ENCODE data around the gene CLSTN3.

The CLSTN3 gene

DNA sequence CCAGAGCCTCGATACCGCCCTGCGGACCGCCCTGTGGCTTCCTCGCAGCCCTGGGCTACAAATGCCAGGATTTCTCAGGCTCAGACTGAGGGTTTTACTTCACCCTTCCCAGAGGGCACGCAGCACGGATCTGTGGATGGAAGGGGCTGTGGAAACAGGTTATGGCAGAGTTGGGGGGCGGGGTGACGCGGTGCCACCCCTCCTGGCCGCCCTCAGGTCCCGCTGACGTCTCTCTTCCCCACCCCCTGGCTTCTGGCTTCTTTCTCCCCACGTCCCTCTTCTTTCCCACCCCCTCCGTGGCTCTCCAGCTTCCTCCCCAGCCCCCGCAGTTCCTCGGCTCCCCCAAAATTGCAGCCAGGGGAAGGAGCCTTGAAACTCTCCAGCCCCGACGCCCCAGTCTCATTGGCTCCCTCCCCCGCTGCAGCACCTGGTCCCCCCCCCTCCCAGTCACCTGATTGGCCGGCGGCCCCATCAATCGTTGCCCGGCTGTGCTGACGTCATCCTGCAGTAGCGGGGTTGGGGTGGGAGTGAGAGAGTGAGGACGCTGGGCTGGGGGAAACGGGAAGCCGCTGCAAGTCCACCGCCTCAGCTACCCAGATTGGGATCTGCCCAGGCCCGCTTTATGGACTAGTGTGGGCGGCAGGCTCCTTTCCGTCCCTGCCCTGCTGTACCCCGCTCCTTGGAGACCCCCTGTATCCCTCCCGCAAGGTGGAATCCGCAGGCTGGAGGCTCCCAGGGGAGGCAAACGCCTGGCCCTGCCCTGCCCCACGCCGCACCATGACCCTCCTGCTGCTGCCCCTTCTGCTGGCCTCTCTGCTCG lies at the start of gene CLSTN3:
TSS of gene CLSTN3 (plus strand) at position 500 of the 820 bp plus-strand sequence. CDS start at position 778, 278 bp downstream.
- ChIA-PET CTCF (interaction anchor here (1.0 to 1.5 kb wide), 3 partner anchors 38 to 261 kb away, joined by 4 to 6 read pairs (median 4); partner anchors contain the start of gene C1R), POLR2A (interaction anchor here (0.6 to 0.9 kb wide), 3 partner anchors 8 to 192 kb away, joined by 3 read pairs; no protein-coding TSS in a partner anchor)
- Histone ChIP-seq H3K9me3 (ENCODE audit: control insufficient read depth, insufficient read depth, low read depth, low read length) (no peaks in the 10 kb centered on the region), H3K4me3 (ENCODE audit: low read depth, low read length) (peak within 1 kb of the TSS; percentile 79), H3K27ac (ENCODE audit: extremely low read depth, low read depth, low read length) (peak within 1 kb of the TSS; percentile 41; the same call in 1 of the 2 replicates), H3K36me3 (ENCODE audit: control insufficient read depth in 2 of 2, insufficient read depth in 1 of 2, low read length in 2 of 2) (peaks cover 0 to 24% of the 10 kb centered on the region in 2 experiments; a peak in 1 of 3 replicates), H3K4me1 (ENCODE audit: control insufficient read depth, insufficient read depth, low read length) (peaks cover 3% of the 10 kb centered on the region; the same call in 1 of the 2 replicates)
- TF ChIP-seq KLF8 (tag by site-specific recombination; IDR thresholded peaks at IDR 0.05), result peak; percentile 83
- no peak for TF ChIP-seq ZNF830 (tag by site-specific recombination; IDR thresholded peaks at IDR 0.05; ENCODE audit: low read depth)
- TF ChIP-seq, protein P1, sequence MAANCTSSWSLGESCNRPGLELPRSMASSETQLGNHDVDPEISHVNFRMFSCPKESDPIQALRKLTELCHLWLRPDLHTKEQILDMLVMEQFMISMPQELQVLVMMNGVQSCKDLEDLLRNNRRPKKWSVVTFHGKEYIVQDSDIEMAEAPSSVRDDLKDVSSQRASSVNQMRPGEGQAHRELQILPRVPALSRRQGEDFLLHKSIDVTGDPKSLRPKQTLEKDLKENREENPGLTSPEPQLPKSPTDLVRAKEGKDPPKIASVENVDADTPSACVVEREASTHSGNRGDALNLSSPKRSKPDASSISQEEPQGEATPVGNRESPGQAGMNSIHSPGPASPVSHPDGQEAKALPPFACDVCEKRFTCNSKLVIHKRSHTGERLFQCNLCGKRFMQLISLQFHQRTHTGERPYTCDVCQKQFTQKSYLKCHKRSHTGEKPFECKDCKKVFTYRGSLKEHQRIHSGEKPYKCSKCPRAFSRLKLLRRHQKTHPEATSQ (tag by site-specific recombination; IDR thresholded peaks at IDR 0.05), result no peak; the same call in 1 of the 2 replicates
- no peak for TF ChIP-seq GFI1B (tag by site-specific recombination; IDR thresholded peaks at IDR 0.05)
- TF ChIP-seq ZNF138 (tag by site-specific recombination; IDR thresholded peaks at IDR 0.05; ENCODE audit: borderline replicate concordance), result no peak
- no peak for TF ChIP-seq TRIM28 (IDR thresholded peaks at IDR 0.05; ENCODE audit: borderline replicate concordance, low read length)
- peak; percentile 44; the same call in 1 of the 2 replicates for TF ChIP-seq ZIC2 (tag by site-specific recombination; IDR thresholded peaks at IDR 0.05)
- TF ChIP-seq ZBTB20 (tag by site-specific recombination; IDR thresholded peaks at IDR 0.05), result peak; percentile 60
- no peak for TF ChIP-seq ZNF394 (tag by site-specific recombination; IDR thresholded peaks at IDR 0.05; ENCODE audit: borderline replicate concordance)
- TF ChIP-seq, protein P2, sequence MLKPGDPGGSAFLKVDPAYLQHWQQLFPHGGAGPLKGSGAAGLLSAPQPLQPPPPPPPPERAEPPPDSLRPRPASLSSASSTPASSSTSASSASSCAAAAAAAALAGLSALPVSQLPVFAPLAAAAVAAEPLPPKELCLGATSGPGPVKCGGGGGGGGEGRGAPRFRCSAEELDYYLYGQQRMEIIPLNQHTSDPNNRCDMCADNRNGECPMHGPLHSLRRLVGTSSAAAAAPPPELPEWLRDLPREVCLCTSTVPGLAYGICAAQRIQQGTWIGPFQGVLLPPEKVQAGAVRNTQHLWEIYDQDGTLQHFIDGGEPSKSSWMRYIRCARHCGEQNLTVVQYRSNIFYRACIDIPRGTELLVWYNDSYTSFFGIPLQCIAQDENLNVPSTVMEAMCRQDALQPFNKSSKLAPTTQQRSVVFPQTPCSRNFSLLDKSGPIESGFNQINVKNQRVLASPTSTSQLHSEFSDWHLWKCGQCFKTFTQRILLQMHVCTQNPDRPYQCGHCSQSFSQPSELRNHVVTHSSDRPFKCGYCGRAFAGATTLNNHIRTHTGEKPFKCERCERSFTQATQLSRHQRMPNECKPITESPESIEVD (tag by site-specific recombination; IDR thresholded peaks at IDR 0.05), result no peak
- no peak for TF ChIP-seq ZNF19 (tag by site-specific recombination; IDR thresholded peaks at IDR 0.05; ENCODE audit: low read depth)
- TF ChIP-seq, protein P3, sequence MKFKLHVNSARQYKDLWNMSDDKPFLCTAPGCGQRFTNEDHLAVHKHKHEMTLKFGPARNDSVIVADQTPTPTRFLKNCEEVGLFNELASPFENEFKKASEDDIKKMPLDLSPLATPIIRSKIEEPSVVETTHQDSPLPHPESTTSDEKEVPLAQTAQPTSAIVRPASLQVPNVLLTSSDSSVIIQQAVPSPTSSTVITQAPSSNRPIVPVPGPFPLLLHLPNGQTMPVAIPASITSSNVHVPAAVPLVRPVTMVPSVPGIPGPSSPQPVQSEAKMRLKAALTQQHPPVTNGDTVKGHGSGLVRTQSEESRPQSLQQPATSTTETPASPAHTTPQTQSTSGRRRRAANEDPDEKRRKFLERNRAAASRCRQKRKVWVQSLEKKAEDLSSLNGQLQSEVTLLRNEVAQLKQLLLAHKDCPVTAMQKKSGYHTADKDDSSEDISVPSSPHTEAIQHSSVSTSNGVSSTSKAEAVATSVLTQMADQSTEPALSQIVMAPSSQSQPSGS (tag by site-specific recombination; IDR thresholded peaks at IDR 0.05; ENCODE audit: low read depth), result peak; percentile 99
- peak; percentile 50; the same call in 1 of the 2 replicates for TF ChIP-seq ZXDB (tag by site-specific recombination; IDR thresholded peaks at IDR 0.05)
- TF ChIP-seq ZNF560 (tag by site-specific recombination; IDR thresholded peaks at IDR 0.05; ENCODE audit: borderline replicate concordance), result no peak
- no peak for TF ChIP-seq ZNF701 (tag by site-specific recombination; IDR thresholded peaks at IDR 0.05)
- TF ChIP-seq, protein P4, sequence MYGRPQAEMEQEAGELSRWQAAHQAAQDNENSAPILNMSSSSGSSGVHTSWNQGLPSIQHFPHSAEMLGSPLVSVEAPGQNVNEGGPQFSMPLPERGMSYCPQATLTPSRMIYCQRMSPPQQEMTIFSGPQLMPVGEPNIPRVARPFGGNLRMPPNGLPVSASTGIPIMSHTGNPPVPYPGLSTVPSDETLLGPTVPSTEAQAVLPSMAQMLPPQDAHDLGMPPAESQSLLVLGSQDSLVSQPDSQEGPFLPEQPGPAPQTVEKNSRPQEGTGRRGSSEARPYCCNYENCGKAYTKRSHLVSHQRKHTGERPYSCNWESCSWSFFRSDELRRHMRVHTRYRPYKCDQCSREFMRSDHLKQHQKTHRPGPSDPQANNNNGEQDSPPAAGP (tag by site-specific recombination; IDR thresholded peaks at IDR 0.05), result peak; percentile 63
- no peak for TF ChIP-seq ZNF202 (tag by site-specific recombination; IDR thresholded peaks at IDR 0.05; ENCODE audit: borderline replicate concordance)
- 0 out of 2 replicates have a peak, but pooled peaks have one; percentile 31 for TF ChIP-seq BCL11A (tag by site-specific recombination; IDR thresholded peaks at IDR 0.05; ENCODE audit: low read depth)
- no peak for TF ChIP-seq ZNF610 (tag by site-specific recombination; IDR thresholded peaks at IDR 0.05; ENCODE audit: borderline replicate concordance)
- no peak for TF ChIP-seq ZNF221 (tag by site-specific recombination; IDR thresholded peaks at IDR 0.05; ENCODE audit: borderline replicate concordance)
- 0 out of 2 replicates have a peak, but pooled peaks have one; percentile 47 for TF ChIP-seq ZEB2 (tag by site-specific recombination; IDR thresholded peaks at IDR 0.05)
- TF ChIP-seq ZNF558 (tag by site-specific recombination; IDR thresholded peaks at IDR 0.05), result no peak
- TF ChIP-seq ZNF747 (tag by site-specific recombination; IDR thresholded peaks at IDR 0.05), result no peak
- peak; percentile 30; the same call in 1 of the 2 replicates for TF ChIP-seq ZNF777 (tag by site-specific recombination; IDR thresholded peaks at IDR 0.05; ENCODE audit: borderline replicate concordance)
- TF ChIP-seq ZSCAN23 (tag by site-specific recombination; IDR thresholded peaks at IDR 0.05), result no peak
- TF ChIP-seq, protein P5, sequence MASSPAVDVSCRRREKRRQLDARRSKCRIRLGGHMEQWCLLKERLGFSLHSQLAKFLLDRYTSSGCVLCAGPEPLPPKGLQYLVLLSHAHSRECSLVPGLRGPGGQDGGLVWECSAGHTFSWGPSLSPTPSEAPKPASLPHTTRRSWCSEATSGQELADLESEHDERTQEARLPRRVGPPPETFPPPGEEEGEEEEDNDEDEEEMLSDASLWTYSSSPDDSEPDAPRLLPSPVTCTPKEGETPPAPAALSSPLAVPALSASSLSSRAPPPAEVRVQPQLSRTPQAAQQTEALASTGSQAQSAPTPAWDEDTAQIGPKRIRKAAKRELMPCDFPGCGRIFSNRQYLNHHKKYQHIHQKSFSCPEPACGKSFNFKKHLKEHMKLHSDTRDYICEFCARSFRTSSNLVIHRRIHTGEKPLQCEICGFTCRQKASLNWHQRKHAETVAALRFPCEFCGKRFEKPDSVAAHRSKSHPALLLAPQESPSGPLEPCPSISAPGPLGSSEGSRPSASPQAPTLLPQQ (tag by site-specific recombination; IDR thresholded peaks at IDR 0.05), result no peak
- TF ChIP-seq ZNF670 (tag by site-specific recombination; IDR thresholded peaks at IDR 0.05; ENCODE audit: low read depth), result no peak
- TF ChIP-seq ZNF121 (tag by site-specific recombination; IDR thresholded peaks at IDR 0.05), result no peak
- TF ChIP-seq ZNF629 (tag by site-specific recombination; IDR thresholded peaks at IDR 0.05), result peak; percentile 95
- no peak for TF ChIP-seq ZNF521 (tag by site-specific recombination; IDR thresholded peaks at IDR 0.05)
- no peak for TF ChIP-seq ZNF140 (tag by site-specific recombination; IDR thresholded peaks at IDR 0.05)

Data from HEK293 (cell line).